HepG2 (cell line): ENCODE data around the gene CTCF. TPM values are rescaled to one million over a fixed set of nuclear protein-coding genes. Genes with fewer than 3 reads are reported as not detected.

Experiments used
- JUNB ChIP-seq: sonication (generic); formaldehyde crosslinking; IDR thresholded peaks from 2 replicates; pipeline ENCODE4 v1.8.0; 2022; ENCODE audit warnings: missing genetic modification reagents, mild to moderate bottlenecking, borderline replicate concordance
- KDM5B ChIP-seq: sonication (generic); formaldehyde crosslinking; IDR thresholded peaks from 2 replicates; pipeline ENCODE4 v1.4.0; 2020; ENCODE audit warnings: missing genetic modification reagents, mild to moderate bottlenecking, borderline replicate concordance
- KMT2A ChIP-seq: sonication (generic); formaldehyde crosslinking; IDR thresholded peaks from 2 replicates; pipeline ENCODE4 v1.4.0; 2020; ENCODE audit warnings: missing genetic modification reagents
- NFIB ChIP-seq: sonication (generic); formaldehyde crosslinking; IDR thresholded peaks from 2 replicates; pipeline ENCODE4 v1.9.0; 2021; ENCODE audit warnings: missing genetic modification reagents, mild to moderate bottlenecking, borderline replicate concordance
- NFKBIZ ChIP-seq: IDR thresholded peaks from 2 replicates; pipeline ENCODE4 v1.6.1; 2018; ENCODE audit warnings: missing genetic modification reagents, missing compliant biosample characterization
- NR2F2 ChIP-seq: IDR thresholded peaks from 2 replicates; pipeline ENCODE4 v1.6.1; 2012; ENCODE audit warnings: low read depth, inconsistent platforms, borderline replicate concordance
- POLR2AphosphoS2 ChIP-seq: IDR thresholded peaks from 2 replicates; pipeline ENCODE4 v1.6.1; 2011; ENCODE audit warnings: low read depth, low read length, improper control_type of control experiment
- RFX3 ChIP-seq: IDR thresholded peaks from 2 replicates; pipeline ENCODE4 v1.6.1; 2016; ENCODE audit warnings: missing biosample characterization, missing genetic modification reagents
- RNF2 ChIP-seq: fragments of 450-650 bp; conservative IDR thresholded peaks from 2 replicates; pipeline ENCODE4 v1.6.1; 2016; ENCODE audit warnings: low read depth
- SYNCRIP ChIP-seq: fragments of 200-400 bp; formaldehyde crosslinking; IDR thresholded peaks from 2 replicates; pipeline ENCODE4 v1.6.1; 2018; ENCODE audit warnings: mild to moderate bottlenecking, low read depth, low read length; ENCODE audit not compliant: insufficient read depth
- TCF12 ChIP-seq, 2 experiments: fragments of 450-650 bp in 1 of 2; sonication (generic) in 1 of 2; formaldehyde crosslinking in 1 of 2; IDR thresholded peaks; 2 replicates each; pipeline versions ENCODE4 v1.6.1 to v1.8.0; 2017 to 2022; ENCODE audit warnings: antibody characterized with exemption in 1 of 2, mild to moderate bottlenecking in 1 of 2, missing genetic modification reagents in 1 of 2, moderate library complexity in 1 of 2
- ZNF12 ChIP-seq: sonication (generic); formaldehyde crosslinking; IDR thresholded peaks from 2 replicates; pipeline ENCODE4 v1.5.0; 2020; ENCODE audit warnings: missing genetic modification reagents
- ZNF235 ChIP-seq: sonication (generic); formaldehyde crosslinking; IDR thresholded peaks from 2 replicates; pipeline ENCODE4 v1.8.1; 2023; ENCODE audit warnings: mild to moderate bottlenecking, missing genetic modification reagents, borderline replicate concordance
- ZNF589 ChIP-seq: sonication (generic); formaldehyde crosslinking; conservative IDR thresholded peaks from 2 replicates; pipeline ENCODE4 v1.8.0; 2022; ENCODE audit warnings: mild to moderate bottlenecking, moderate library complexity, missing genetic modification reagents
- ZNF720 ChIP-seq: sonication (generic); formaldehyde crosslinking; IDR thresholded peaks from 2 replicates; pipeline ENCODE4 v1.4.0; 2020; ENCODE audit warnings: missing genetic modification reagents
- ZNF841 ChIP-seq: sonication (generic); formaldehyde crosslinking; IDR thresholded peaks from 2 replicates; pipeline ENCODE4 v1.8.1; 2023; ENCODE audit warnings: missing genetic modification reagents, borderline replicate concordance
- polyA plus RNA-seq, 8 experiments: library from polyadenylated mRNA; depleted of rRNA in 3 of 8; stranded (reverse) in 7 of 8; unstranded in 1 of 8; fragments of >200 nt; fragmentation: Illumina TruSeq in 4 of 8; extraction: Trizol in 4 of 8; gene quantifications; 2 replicates each; pipeline versions ENCODE4 v1.2.1 to v1.2.3, GENCODE V29; 2011 to 2016; ENCODE audit warnings: low read depth in 4 of 8, missing spikeins in 1 of 8, mixed read lengths in 1 of 8; ENCODE audit not compliant: insufficient read depth in 1 of 8
- total RNA-seq, 5 experiments: library from RNA; depleted of rRNA; stranded (reverse); fragments of >200 nt; fragmentation: Illumina TruSeq; extraction: Trizol; gene quantifications; 2 replicates each; pipeline ENCODE4 v1.2.3, GENCODE V29; 2016; ENCODE audit warnings: low read depth in 1 of 5
- TF ChIP-seq, protein P1 (sequence below): sonication (generic); formaldehyde crosslinking; IDR thresholded peaks from 2 replicates; pipeline ENCODE4 v1.8.1; 2023; ENCODE audit warnings: missing genetic modification reagents, mild to moderate bottlenecking, borderline replicate concordance
- TF ChIP-seq, protein P2 (sequence below): sonication (generic); formaldehyde crosslinking; IDR thresholded peaks from 2 replicates; pipeline ENCODE4 v1.8.0; 2022; ENCODE audit warnings: mild to moderate bottlenecking, missing genetic modification reagents, moderate library complexity
- TF ChIP-seq, protein P3 (sequence below): sonication (generic); formaldehyde crosslinking; IDR thresholded peaks from 2 replicates; pipeline ENCODE4 v1.5.0; 2020; ENCODE audit warnings: mild to moderate bottlenecking, missing genetic modification reagents
- TF ChIP-seq, protein P4 (sequence below): sonication (generic); formaldehyde crosslinking; conservative IDR thresholded peaks from 2 replicates; pipeline ENCODE4 v1.4.0; 2020; ENCODE audit warnings: missing genetic modification reagents
- TF ChIP-seq, protein P5 (sequence below): sonication (generic); formaldehyde crosslinking; IDR thresholded peaks from 2 replicates; pipeline ENCODE4 v1.4.0; 2020; ENCODE audit warnings: missing genetic modification reagents, low read depth, mild to moderate bottlenecking, borderline replicate concordance

Gene CTCF
- total and polyA plus RNA-seq, 2 of the 13 experiments (the other 11 are each of a cell fraction or from before 2014, with no cell fraction given): 19.5 to 37.5 TPM

DNA sequence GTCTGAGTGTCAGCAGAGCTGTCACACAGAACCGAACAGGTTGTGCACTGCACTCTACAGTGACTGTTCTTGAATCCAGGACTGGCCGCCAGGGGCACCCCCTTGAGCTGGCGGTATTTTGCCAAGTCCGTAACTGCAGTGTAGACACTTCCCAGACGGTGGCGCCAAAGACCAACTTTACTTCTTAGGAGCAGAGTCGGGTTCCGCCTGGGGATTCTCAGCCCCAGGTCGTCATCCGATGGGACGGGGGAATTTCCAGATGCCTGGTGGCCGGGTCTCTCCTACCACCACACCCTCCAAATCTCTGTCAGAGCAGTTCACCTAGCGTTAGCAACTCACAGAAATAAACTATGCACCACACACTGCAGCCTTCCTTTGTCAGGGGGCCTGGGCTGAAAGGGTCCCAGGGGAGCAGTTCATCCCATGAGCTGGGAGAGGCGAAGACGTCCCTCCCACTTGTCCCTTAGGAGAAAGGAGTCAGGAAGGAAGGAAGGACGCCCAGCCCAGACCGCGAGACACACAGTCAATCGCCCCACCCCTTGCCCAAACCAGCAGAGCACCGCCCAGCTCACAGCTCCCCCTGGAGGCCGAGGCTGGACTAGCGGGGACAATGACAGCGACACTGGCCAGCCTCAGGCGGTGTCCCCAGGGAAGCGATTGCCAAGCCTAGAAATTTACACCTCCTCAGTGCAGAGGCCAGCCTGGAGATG is 41.1 kb upstream of the CTCF start (continued):
- TF ChIP-seq, protein P1, sequence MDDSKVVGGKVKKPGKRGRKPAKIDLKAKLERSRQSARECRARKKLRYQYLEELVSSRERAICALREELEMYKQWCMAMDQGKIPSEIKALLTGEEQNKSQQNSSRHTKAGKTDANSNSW (CRISPR knock-in tag): no peak
- TF ChIP-seq RFX3 (no peak), ZNF841 (no peak), ZNF12 (CRISPR knock-in tag) (no peak; the same call in 1 of the 2 replicates), TCF12 (IDR thresholded peaks at IDR 0.05) (no peak), TCF12 (CRISPR knock-in tag; IDR thresholded peaks at IDR 0.05) (no peak), NR2F2 (no peak), POLR2AphosphoS2 (no peak), KDM5B (CRISPR knock-in tag) (peak; percentile 69), ZNF589 (no peak), NFKBIZ (CRISPR knock-in tag) (peak; percentile 32; the same call in 1 of the 2 replicates), JUNB (CRISPR knock-in tag) (no peak), KMT2A (CRISPR knock-in tag) (no peak; the same call in 1 of the 2 replicates), NFIB (CRISPR knock-in tag) (no peak), ZNF720 (CRISPR knock-in tag) (no peak), SYNCRIP (no peak), ZNF235 (CRISPR knock-in tag) (no peak), RNF2 (no peak; the same call in 1 of the 2 replicates)
- TF ChIP-seq, protein P2, sequence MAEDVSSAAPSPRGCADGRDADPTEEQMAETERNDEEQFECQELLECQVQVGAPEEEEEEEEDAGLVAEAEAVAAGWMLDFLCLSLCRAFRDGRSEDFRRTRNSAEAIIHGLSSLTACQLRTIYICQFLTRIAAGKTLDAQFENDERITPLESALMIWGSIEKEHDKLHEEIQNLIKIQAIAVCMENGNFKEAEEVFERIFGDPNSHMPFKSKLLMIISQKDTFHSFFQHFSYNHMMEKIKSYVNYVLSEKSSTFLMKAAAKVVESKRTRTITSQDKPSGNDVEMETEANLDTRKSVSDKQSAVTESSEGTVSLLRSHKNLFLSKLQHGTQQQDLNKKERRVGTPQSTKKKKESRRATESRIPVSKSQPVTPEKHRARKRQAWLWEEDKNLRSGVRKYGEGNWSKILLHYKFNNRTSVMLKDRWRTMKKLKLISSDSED (CRISPR knock-in tag): no peak
- TF ChIP-seq, protein P3, sequence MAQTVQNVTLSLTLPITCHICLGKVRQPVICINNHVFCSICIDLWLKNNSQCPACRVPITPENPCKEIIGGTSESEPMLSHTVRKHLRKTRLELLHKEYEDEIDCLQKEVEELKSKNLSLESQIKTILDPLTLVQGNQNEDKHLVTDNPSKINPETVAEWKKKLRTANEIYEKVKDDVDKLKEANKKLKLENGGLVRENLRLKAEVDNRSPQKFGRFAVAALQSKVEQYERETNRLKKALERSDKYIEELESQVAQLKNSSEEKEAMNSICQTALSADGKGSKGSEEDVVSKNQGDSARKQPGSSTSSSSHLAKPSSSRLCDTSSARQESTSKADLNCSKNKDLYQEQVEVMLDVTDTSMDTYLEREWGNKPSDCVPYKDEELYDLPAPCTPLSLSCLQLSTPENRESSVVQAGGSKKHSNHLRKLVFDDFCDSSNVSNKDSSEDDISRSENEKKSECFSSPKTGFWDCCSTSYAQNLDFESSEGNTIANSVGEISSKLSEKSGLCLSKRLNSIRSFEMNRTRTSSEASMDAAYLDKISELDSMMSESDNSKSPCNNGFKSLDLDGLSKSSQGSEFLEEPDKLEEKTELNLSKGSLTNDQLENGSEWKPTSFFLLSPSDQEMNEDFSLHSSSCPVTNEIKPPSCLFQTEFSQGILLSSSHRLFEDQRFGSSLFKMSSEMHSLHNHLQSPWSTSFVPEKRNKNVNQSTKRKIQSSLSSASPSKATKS (CRISPR knock-in tag): no peak
- TF ChIP-seq, protein P4, sequence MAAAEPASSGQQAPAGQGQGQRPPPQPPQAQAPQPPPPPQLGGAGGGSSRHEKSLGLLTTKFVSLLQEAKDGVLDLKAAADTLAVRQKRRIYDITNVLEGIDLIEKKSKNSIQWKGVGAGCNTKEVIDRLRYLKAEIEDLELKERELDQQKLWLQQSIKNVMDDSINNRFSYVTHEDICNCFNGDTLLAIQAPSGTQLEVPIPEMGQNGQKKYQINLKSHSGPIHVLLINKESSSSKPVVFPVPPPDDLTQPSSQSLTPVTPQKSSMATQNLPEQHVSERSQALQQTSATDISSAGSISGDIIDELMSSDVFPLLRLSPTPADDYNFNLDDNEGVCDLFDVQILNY (CRISPR knock-in tag): no peak
- TF ChIP-seq, protein P5, sequence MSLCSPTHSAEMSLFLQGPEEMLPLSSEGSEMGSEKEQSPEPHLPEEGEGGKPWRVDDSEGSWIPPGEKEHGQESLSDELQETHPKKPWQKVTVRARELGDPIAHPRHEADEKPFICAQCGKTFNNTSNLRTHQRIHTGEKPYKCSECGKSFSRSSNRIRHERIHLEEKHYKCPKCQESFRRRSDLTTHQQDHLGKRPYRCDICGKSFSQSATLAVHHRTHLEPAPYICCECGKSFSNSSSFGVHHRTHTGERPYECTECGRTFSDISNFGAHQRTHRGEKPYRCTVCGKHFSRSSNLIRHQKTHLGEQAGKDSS: peak; percentile 62; the same call in 1 of the 2 replicates
